Ascending aorta (tissue), 2 donors: ENCODE results near the gene NBAS. TPM values are rescaled to one million over a fixed set of nuclear protein-coding genes. Genes with fewer than 3 reads are reported as not detected.

Experiments used
- DNase-seq, 2 donors: peaks; one replicate each; pipeline ENCODE4 v3.0.0-alpha.2; 2019; ENCODE audit warnings: low spot score in 2 of 2
- H3K27ac ChIP-seq, 2 donors: fragments of 200-600 bp; sonication (generic); one replicate each; pipeline ENCODE4 v1.5.1; 2016 to 2017; ENCODE audit warnings: mild to moderate bottlenecking in 1 of 2
- H3K27me3 ChIP-seq: fragments of 200-600 bp; sonication (generic); one replicate; pipeline ENCODE4 v1.5.1; 2017
- H3K36me3 ChIP-seq, 2 donors: fragments of 200-600 bp; sonication (generic); one replicate each; pipeline ENCODE4 v1.5.1; 2016
- H3K4me1 ChIP-seq, 2 donors: fragments of 200-600 bp; sonication (generic); one replicate each; pipeline ENCODE4 v1.5.1; 2016 to 2017; ENCODE audit warnings: mild to moderate bottlenecking in 1 of 2
- H3K4me3 ChIP-seq, 2 donors: fragments of 200-600 bp; sonication (generic); one replicate each; pipeline ENCODE4 v1.5.1; 2016 to 2017; ENCODE audit warnings: mild to moderate bottlenecking in 1 of 2
- H3K9me3 ChIP-seq, 2 donors: fragments of 200-600 bp; sonication (generic); one replicate each; pipeline ENCODE4 v1.5.1; 2016
- CTCF ChIP-seq, 3 experiments: fragments of 200-600 bp in 2 of 3; fragments of 450-650 bp in 1 of 3; sonication (generic) in 2 of 3; IDR thresholded peaks; one replicate each; pipeline ENCODE4 v1.5.1; 2016 to 2019; ENCODE audit warnings: antibody characterized with exemption in 3 of 3, mild to moderate bottlenecking in 1 of 3, moderate library complexity in 1 of 3
- intact Hi-C: fragments of 100-400 bp; cut with DNase I; formaldehyde crosslinking; loops from one replicate; pipeline ENCODE4 v1.15.1; 2023
- total RNA-seq: library from RNA; depleted of rRNA; stranded (reverse); fragments of >200 nt; gene quantifications from one replicate; pipeline ENCODE4 v1.1.0, GENCODE V29; 2016

Gene NBAS
- total RNA-seq, 1 donor from 2014 or later: 37.1 TPM

- Histone ChIP-seq H3K4me1 (no peaks in the 10 kb centered on the region), H3K27ac (no peak overlapping the region), H3K4me3 (no peak overlapping the region), H3K9me3 (no peaks in the 10 kb centered on the region), H3K36me3 (peaks cover 0 to 40% of the 10 kb centered on the region in 2 donors), H3K27me3 (no peaks in the 10 kb centered on the region)
- intact Hi-C loops: no loop called here
- no peak for DNase-seq
- TF ChIP-seq CTCF (IDR thresholded peaks at IDR 0.05): no peak
Observed at GRCh38 chr2:15391751-15392150, 169.4 kb downstream of the NBAS start.

- H3K9me3 ChIP-seq: no peaks in the 10 kb centered on the region
- no peak for DNase-seq
- no peak overlapping the region for H3K4me3 ChIP-seq
- no peaks in the 10 kb centered on the region for H3K4me1 ChIP-seq
- TF ChIP-seq CTCF (IDR thresholded peaks at IDR 0.05): no peak
- intact Hi-C loops: no loop called here
- no peak overlapping the region for H3K27ac ChIP-seq
- no peaks in the 10 kb centered on the region for H3K27me3 ChIP-seq
- H3K36me3 ChIP-seq: peaks cover 0 to 39% of the 10 kb centered on the region in 2 donors
Observed at GRCh38 chr2:15389895-15390294, 171.2 kb downstream of the NBAS start.

GRCh38 chr2:15389326-15389700 lies 171.8 kb downstream of the NBAS start:
- Histone ChIP-seq H3K4me3 (no peak overlapping the region), H3K9me3 (no peaks in the 10 kb centered on the region), H3K4me1 (no peaks in the 10 kb centered on the region), H3K36me3 (peaks cover 0 to 34% of the 10 kb centered on the region in 2 donors), H3K27me3 (no peaks in the 10 kb centered on the region), H3K27ac (no peak overlapping the region)
- DNase-seq: no peak
- TF ChIP-seq CTCF (IDR thresholded peaks at IDR 0.05): no peak
- intact Hi-C loops: no loop called here

- no peak for TF ChIP-seq CTCF (IDR thresholded peaks at IDR 0.05)
- Histone ChIP-seq H3K9me3 (no peaks in the 10 kb centered on the region), H3K36me3 (peaks cover 0 to 32% of the 10 kb centered on the region in 2 donors), H3K4me3 (no peak overlapping the region), H3K27ac (no peak overlapping the region), H3K4me1 (no peaks in the 10 kb centered on the region), H3K27me3 (no peaks in the 10 kb centered on the region)
- intact Hi-C loops: no loop called here
- DNase-seq: no peak
Observed at GRCh38 chr2:15388406-15389325, 172.5 kb downstream of the NBAS start.

GRCh38 chr2:15385184-15385583 lies 175.9 kb downstream of the NBAS start:
- intact Hi-C loops: no loop called here
- peaks cover 0 to 38% of the 10 kb centered on the region in 2 donors for H3K36me3 ChIP-seq
- DNase-seq: no peak
- no peak overlapping the region for H3K4me3 ChIP-seq
- H3K27me3 ChIP-seq: no peaks in the 10 kb centered on the region
- no peak overlapping the region for H3K27ac ChIP-seq
- H3K4me1 ChIP-seq: no peaks in the 10 kb centered on the region
- H3K9me3 ChIP-seq: no peaks in the 10 kb centered on the region
- no peak for TF ChIP-seq CTCF (IDR thresholded peaks at IDR 0.05)
